Uterus (tissue), 2 donors: Measurements from ENCODE around the gene MACROH2A2.

Source experiments
- POLR2A ChIP-seq, 2 donors: fragments of 450-650 bp; IDR thresholded peaks; one replicate each; pipeline ENCODE4 v1.6.1; 2016; ENCODE audit warnings: antibody characterized with exemption in 2 of 2, mild to moderate bottlenecking in 1 of 2, moderate library complexity in 1 of 2
- TF ChIP-seq, protein P1 (sequence below), 4 experiments: fragments of 200-600 bp in 2 of 4; fragments of 450-650 bp in 2 of 4; sonication (generic) in 2 of 4; IDR thresholded peaks; one replicate each; pipeline ENCODE4 v1.5.1; 2016 to 2019; ENCODE audit warnings: antibody characterized with exemption in 4 of 4, mild to moderate bottlenecking in 2 of 4, moderate library complexity in 1 of 4

DNA sequence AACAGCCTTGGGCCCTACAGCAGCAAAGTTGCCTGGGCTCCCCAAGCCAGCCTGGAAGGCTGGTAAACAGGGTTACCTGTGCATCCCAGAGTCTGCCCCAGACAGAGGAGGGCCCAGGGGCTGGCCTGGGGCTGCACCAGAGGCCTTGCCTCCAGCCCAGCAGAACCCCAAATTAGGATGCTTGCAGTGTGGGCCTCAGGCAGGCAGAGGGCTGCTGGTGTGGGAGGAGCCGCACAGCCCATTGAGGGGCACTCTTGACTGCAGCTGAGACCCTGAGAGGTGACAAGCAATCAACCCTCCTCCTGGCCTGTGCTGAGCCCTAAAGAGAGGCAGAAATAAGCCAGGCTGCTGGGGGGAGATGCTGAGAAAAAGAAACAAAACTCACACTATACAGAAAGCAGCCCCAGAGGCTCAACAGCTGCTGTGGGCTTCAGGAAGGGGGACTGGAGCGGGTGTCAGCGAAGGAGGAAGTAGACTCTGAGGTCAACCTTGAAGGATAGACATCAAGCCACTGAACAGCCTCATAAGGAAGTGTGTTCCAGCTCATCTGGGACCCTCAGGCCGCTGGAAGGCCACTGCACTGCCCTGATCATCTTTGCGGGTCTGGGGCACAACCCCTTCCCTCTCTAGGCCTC lies 73.4 kb downstream of the MACROH2A2 start:
- TF ChIP-seq, protein P1, sequence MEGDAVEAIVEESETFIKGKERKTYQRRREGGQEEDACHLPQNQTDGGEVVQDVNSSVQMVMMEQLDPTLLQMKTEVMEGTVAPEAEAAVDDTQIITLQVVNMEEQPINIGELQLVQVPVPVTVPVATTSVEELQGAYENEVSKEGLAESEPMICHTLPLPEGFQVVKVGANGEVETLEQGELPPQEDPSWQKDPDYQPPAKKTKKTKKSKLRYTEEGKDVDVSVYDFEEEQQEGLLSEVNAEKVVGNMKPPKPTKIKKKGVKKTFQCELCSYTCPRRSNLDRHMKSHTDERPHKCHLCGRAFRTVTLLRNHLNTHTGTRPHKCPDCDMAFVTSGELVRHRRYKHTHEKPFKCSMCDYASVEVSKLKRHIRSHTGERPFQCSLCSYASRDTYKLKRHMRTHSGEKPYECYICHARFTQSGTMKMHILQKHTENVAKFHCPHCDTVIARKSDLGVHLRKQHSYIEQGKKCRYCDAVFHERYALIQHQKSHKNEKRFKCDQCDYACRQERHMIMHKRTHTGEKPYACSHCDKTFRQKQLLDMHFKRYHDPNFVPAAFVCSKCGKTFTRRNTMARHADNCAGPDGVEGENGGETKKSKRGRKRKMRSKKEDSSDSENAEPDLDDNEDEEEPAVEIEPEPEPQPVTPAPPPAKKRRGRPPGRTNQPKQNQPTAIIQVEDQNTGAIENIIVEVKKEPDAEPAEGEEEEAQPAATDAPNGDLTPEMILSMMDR (IDR thresholded peaks at IDR 0.05), result no peak
- no peak for TF ChIP-seq POLR2A (IDR thresholded peaks at IDR 0.05)
